Measurements from ENCODE around the gene GRIP1. TPM values are rescaled to one million over a fixed set of nuclear protein-coding genes. Genes with fewer than 3 reads are reported as not detected.

GRIP1 gene
- total RNA-seq, 1 donor from 2014 or later = 0.80 TPM

DNA sequence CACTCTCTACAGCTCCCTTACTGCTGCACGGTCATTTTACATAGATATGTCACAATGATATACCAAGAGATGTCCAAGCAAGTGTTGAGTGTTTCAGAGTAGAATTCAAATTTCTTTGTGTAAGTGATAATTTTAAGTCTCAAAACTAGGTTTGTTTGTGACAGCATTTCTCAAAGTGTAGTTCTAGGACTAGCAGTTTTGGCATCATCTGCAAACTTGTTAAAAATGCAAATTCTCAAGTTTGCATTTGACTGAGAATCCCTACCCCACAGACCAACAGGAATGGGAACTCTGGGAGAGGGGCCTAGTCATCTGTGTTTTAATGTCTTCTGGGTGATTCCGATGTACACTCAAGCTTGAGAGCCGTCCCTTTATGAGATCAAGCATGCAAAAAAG lies 279.0 kb downstream of the GRIP1 start:
- no peak for DNase-seq (ENCODE audit: low read depth)

DNA sequence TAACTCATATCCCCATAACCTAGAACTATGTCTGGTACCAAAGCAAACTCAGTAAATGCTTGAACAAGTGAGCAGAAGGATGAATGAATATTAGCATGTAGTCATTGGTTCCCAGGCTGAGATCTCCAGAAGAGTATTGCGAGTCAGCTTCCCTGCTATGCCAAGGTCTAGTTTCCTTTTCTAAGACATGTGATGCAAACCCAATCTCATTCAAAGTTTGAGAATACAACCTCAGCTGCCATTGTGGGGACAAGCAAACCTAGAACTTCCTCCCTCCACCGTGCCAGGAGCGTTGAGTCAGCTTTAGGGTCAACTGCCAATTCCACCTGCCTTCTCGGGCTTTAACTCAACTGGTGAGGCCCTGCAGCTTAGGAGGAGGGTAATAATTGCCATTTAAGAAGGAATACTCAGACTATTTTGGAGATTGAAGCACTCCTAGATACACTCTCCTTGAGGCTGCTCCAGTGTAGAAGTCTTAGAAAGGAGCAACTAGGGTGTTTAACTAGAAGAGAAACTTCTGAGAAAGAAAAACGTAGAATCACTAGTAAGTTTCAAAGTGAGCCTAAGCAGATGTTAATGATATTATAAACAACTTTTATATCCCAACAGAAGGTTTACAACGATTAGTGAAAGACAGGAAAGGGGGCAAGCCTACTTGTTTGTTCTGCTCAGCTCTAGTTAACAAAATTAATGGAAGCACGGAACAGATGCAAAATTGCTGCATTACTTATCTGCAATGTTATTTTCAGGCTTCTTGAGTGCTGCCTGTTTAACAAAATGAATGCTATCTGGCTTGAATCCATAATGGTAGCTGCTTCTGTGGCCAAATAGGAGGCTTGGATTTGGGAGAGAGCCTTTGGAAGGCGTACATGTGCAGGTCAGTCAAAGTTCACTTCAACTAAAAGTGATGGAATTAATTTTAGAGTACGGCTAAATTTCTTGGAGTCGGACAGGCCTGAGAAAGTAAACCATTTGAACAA lies 279.7 kb downstream of the GRIP1 start:
- peak; percentile 77 for DNase-seq (ENCODE audit: low read depth)

DNA sequence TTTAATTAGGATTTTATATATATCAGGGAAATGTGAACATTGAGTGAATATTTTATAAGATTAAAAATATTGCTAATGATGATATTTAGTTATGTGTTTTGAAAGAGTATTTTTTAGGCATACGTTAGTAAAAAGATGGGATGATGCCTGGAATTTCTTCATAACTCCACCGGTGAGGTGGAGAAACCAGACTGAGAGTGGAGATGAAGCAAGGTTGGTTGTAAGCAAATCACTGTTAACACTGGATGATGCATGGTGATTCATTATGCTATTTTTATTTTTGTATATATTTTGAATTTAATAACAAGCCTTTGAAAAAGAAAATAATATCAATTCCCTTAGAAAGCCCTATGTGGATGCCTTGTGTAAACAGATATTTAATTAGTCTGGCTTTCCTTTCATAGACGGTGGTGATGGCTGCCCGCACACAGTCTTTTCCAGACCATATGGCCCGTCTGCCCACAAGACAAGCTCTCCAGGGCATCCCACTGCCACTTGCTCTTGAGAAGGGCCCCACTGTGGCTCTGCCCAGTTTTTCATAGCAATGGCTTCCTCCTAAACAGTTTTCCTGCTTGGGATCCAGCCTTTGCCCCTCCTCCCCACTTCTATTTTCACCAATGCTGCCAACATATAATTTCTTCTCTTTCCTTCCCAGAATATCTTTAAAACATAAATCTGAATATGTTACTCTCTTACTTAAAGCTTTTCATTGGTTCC lies 281.1 kb downstream of the GRIP1 start:
- no peak for DNase-seq (ENCODE audit: low read depth)

DNA sequence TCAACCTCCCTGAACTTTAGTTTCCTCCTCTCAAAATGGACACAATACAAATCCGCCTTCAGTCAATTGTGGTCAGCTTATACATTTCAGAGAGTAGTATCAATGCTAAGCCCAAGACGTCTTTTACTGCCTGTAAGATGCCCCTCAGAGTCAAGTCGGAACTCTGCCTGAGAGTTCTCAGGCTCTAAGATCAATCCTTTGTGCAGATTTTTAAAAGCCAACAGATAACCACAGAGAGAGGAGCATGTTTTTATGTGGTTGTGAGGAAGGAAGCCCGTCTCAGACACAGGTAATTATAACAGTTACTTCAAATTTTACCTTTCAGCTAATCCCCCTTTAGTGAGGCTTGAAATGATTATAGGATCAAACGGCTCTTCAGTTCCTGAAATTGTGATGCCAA lies 285.0 kb downstream of the GRIP1 start:
- DNase-seq (ENCODE audit: low read depth) = no peak

DNA sequence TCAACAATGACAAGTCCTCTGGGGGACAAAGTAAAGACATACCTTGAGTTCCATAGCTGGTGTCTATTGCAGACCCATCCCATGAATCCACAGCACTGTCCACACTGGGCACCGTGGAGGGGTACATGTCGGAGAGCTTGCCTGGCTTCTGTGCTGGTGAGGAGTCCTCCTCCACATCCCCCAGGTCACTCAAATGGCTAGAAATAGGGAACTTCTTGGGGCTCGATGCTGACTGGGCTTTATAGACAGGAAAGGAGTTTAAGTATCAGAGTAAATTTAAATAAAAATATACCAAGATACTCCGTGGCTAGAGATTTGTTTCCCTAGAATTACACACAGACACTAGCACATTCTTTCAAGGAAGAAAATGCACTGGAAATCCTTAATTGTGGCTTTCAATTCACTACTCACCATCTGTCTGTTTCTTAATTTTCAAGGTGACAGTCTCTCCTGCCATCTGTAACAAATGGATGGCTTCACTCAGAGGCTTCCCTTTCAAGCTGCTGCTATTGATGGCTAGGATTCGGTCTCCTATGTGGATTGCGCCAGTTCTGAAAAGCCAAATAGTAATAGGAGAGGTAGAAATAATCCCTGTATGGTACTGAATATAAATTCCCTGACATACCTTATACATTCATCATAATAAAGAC lies 286.5 kb downstream of the GRIP1 start:
- no peak for DNase-seq (ENCODE audit: low read depth)

DNA sequence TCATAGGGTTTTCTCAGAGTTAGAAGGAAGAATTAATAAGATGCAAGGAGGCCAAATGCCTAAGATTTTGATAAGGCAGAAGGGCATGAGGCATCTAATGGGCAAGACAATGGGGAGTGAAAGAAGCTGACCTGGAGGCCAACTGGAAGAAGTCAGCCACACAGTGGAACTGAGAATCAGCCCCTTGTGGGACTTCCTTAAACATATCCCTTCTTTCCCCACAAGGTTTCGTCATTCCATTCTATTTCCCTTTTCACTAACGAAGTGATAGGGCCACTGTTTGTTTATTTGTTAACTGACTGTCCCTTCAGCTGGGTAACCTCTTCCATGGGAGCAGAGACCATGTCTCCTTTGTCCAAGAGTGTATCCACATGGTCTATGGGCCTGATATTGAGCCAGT lies 290.4 kb downstream of the GRIP1 start:
- no peak for DNase-seq (ENCODE audit: low read depth)

DNA sequence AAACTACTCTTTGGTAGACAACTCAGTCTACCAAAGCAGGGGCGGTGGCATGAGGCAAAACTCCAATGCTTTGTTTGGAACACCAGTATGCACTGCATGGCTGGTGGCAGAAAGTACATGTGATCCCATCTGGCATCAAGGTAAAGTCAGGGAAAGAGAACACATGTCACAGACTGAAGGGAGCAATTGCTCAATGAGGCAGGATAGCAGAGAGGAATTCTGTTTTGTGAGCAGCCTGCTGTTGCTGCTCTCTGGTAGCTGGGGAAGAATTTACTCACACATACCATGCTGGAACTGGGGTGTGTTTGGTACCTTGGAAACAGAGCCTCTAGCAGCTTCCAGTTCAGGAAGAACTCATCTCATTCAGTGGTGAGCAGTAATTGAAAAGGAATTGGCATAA lies 291.8 kb downstream of the GRIP1 start:
- DNase-seq (ENCODE audit: low read depth) = no peak

DNA sequence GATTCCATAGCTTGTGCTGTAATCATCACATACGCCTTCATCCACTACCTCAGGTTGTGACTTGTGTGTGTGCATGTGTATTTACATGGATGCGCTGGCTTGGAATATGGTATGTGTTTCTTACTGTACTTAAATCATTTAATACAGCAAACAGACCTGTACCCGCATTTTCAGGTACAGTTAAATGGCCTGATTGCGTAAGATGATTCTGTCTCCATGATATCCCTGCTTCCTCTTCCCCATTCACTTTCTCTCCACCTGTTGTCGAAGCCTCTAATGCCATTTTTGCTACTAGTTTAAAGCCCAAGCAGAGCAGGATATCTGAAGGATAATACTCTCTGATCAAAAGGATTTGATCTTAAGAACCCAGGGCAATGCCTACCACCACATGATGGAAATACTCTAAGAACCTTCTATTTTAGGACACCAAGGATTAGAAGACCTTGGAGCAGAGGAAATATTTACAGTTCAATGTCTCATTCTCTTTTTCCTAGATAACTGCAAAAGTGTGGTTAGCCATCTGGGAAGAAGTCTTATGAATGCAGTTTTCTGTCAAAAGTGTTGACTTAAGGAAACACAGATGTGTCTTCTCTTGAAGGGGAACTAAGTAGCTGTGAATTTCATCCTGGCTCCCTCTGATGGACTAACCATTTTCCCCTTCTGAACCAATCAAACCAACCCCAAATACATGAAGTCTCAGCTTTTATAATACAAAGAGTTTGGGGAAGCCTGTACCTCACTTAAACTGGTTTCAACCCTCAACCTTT lies 297.9 kb downstream of the GRIP1 start:
- no peak for DNase-seq (ENCODE audit: low read depth)

DNA sequence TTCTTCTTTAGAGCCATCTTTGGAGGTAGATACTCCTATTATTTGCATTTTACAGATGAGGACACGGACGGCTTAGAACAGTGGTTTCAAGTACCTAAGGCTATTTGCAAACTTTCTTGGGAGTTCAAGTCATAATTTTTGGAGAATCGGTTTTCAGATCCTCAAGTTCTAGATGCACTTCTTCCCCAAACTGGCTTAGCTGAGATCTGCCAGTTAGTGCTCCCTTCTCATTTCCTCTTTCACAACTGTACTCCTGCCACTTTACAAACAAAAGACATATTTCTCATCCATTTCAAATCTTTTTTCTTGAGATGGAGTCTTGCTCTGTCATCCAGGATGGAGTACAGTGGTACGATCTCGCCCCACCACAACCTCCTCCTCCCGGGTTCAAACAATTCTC lies 299.3 kb downstream of the GRIP1 start:
- no peak for DNase-seq (ENCODE audit: low read depth)

DNA sequence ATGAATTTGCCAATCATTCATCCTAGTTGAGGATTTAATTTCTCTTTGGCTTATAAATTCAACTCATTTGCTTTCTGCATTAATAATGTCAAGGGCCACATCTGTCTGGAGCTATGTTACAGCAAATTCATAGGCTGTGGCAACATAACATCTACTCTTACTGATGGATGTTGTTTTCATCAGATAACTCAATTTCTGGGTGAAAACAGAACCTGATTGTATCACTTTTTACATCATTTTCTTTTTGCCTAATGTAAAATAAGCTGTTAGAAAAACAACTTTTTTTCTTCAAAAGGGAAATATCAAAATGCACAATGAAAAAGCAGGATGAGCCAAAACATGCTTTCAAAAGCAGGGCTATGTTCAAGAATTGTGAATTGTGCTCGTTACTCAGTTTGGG lies 303.3 kb downstream of the GRIP1 start:
- DNase-seq (ENCODE audit: low read depth) = no peak

DNA sequence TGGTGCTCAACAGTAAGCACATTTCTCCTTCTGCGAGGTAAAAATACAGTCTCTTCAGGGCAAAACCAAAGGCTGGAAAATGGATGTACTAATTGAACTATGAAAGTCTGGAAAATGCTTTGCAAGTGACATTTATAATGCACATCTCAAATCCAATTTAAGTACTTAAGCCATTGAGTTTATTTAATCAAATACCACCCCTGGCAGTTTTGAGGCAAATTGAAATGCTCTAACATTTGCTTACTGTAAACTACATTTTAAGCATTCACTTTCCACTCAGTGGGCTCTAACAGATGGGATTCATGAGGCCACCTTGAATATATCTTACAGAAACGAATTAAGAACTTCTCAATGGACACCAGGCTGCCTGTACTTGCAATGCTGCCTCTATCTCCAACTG lies 306.9 kb downstream of the GRIP1 start:
- no peak for DNase-seq (ENCODE audit: low read depth)

DNA sequence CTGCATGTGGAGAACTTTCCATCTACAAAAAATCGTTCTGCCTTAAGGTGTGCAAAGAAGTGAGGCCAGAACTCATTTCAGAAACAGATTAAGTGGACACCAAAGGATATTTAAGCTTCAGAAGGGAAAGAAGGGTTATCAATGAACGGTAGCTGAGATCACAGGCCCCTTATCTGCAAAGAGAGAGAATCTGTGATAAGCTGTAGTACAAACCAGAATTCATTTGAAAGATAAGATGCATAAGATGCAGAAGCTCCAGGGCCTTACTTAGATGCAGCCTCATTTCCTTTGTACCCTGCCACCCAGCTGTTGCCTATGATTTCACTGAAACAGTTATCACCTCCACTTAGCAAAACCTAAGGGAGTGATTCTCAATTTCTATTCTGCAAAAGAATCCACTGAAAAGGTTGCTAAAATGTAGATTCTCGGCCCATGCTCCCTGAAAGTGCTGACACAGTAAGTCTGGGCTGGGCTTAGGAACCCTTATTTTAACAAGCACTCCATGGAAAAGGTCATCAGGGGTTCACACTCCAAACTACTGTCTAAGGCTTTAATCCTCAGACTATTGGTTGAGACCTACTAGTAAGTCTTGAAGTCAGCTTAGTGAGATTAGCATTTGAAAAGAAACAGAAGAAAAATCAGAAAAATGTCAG lies 311.7 kb downstream of the GRIP1 start:
- DNase-seq (ENCODE audit: low read depth) = no peak

DNA sequence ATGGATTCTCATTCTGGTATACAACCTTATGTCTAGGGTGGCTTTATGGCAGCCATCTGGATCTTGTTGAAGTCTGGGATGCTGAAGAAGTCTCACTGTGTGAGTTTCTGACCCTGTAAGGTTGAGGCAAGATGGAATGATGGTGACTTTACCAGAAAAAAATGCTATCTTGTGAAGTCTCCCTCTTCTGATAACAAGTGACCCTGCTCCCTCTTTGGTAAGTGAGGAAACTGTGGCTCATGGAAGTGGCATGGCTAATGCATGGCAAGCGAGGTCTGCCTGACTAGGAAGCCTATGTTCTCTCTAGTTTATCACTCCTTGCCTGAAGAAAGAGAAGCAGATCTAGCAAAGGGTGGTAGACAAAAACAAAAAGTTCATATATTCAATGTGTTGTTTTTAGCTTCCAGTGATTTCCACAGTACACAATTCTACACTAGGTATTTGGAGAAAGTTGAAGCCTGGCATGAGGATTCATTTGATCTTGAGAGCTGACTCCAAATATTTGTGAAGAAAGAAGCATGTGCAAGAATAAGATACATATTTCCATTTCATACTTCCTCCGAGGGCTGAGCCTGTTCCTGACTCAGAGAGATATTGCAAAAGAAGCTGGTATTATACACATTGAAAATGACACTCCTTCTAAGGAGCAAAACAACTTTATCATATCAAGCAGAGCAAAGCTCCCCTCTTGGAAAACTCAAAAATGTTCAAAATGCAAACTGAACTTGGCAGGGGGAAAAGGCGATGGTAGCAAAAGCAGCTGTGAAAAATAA lies 313.0 kb downstream of the GRIP1 start:
- DNase-seq (ENCODE audit: low read depth) = no peak

DNA sequence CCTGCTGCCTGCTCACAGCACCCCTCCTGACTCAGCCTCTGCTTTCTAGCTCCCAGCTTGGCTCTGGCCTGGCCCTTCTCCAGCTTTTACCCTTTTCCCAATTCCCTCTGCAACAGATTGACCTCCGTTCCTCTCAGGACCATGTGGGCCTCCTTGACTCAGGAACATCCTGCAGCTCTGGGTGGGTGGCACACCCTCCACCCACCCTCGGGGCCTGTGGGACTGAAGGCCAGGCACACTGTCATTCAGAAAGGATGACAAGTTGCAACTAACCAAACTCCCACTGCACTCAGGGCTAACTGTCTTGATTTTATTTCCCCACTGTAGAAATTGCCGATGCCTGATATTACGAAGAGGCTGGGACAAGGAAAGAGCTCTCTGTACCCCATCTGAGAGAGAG lies 317.2 kb downstream of the GRIP1 start:
- DNase-seq (ENCODE audit: low read depth) = no peak

DNA sequence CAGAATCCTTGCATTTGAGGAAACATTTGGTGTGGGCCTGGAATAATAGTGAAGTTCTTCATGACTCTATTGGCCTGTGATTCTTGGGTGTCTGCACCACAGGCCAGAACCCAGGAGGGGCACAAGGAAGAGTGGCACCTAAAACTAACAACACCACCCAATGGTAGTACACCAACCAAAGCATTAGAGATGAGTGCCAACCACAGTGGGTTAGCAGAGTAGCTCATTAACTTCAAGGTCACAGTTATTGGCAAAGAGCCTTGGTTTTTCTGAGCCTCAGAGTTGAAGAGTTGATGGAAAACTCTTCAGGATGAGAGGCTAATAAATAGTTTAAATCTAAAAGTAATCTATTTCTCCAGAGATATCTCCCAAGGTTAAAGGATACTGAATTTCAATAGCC lies 319.6 kb downstream of the GRIP1 start:
- no peak for DNase-seq (ENCODE audit: low read depth)

DNA sequence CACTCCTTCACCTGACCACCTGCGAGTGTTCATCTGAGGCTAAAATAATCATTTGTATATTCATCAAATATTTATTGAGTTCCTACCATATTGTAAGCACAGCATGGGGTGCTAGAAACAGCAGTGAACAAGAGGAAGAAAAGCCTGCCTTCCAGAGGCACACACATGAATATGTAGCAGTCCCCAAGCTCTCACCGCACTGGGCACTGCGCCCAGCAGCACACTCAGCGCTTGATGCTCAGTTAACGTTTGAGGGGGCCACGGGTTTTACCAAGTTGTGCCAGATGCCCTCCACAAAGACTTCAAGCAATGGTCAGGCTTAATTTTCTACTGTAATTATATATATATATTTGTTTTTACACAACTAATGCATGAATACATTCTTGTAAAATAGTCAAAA lies 324.6 kb downstream of the GRIP1 start:
- no peak for DNase-seq (ENCODE audit: low read depth)

DNA sequence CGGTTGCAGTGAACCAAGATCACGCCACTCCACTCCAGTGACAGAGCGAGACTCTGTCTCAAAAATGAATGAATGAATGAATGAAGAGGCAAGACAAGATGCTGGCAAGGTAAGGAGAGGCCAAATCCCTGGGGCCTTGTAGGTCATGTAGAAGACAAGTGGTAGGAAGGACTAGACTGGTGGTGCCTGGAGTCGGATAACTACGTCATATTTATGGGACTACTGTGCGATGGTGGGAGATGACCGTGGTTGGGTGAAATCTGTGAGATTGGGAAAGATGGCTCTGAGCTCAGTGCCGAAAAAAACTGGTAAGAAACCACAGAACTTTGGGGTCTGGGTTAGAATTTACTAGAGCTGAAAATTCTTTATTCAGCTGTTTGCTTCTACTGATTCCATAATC lies 326.0 kb downstream of the GRIP1 start:
- DNase-seq (ENCODE audit: low read depth) = no peak

DNA sequence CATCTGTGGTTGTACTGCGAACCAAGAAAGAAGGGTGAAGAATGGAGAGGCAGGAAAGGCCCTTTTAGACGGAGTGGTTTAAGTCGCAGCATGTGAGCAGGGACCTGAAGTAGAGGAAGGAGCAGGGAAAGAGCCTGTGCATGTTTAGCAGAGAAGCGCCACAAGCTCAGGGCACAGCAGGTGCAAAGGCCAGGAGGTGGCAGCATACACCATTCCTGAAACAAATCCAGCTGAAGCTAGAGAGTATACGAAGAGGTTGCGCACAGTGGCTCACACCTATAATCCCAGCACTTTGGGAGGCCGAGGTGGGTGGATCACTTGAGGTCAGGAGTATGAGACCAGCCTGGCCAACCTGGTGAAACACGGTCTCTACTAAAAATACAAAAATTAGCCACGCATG lies 326.7 kb downstream of the GRIP1 start:
- peak; percentile 10 for DNase-seq (ENCODE audit: low read depth)

DNA sequence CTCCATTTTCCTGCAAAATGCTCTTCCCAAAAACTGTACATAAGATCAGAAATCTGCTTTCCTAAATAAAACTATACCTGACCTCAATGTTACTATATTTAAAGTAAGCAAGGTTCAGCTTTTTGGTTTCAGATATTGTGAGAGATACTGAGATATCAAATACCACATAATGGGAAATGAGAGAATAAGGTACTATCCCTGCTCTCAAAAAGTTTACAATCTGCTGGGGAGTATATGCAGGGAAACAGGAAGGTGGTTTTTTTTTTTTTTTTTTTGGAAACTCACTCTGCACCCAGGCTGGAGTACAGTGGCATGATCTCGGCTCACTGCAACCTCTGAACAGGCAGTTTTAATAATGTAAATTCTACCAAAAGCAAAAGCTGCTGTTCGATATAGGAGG lies 327.6 kb downstream of the GRIP1 start:
- no peak for DNase-seq (ENCODE audit: low read depth)

DNA sequence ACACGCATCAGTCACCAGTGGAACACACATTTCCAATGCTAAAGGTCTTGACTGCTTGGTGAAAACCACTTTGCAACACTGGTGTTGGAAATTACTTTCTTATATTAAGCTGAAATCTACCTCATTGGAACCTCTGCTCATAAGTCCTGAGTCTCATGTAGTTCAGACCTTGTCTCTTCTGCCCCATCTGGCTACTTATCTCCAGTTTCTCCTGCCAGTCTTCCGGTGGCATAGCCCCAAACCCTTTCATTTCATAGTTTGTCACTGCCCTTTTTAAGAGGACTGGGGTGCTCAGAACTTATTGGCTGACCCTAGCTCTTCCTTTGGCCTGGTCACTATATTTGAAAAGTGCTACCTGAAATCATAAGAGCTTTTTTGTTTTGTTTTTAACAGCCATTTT lies 332.9 kb downstream of the GRIP1 start:
- no peak for DNase-seq (ENCODE audit: low read depth)

Data from myocyte (in vitro differentiated cells).